MM.1S (cell line): Measurements from ENCODE around the gene LTO1.

Source experiments
- CTCF ChIP-seq: fragments of 300-600 bp; sonication (generic); IDR thresholded peaks from 2 replicates; pipeline ENCODE4 v1.5.1; 2016; ENCODE audit warnings: antibody characterized with exemption, low read length, mixed read lengths
- EZH2 ChIP-seq: fragments of 300-600 bp; sonication (generic); optimal IDR thresholded peaks from 2 replicates; pipeline ENCODE3; 2017; ENCODE audit warnings: low read depth, mild to moderate bottlenecking, antibody characterized with exemption, low read length, mixed read lengths
- EZH2phosphoT487 ChIP-seq: fragments of 300-600 bp; sonication (generic); IDR thresholded peaks from 2 replicates; pipeline ENCODE4 v1.6.1; 2018; ENCODE audit warnings: antibody characterized with exemption, low read length

- TF ChIP-seq CTCF (peak; percentile 47), EZH2 (no peak), EZH2phosphoT487 (no peak)
Measured at GRCh38 chr11:69683764-69684333, 8.7 kb upstream of the LTO1 start.
